Peyer's patch (tissue), 4 donors: ENCODE results near the gene EML1. TPM values are rescaled to one million over a fixed set of nuclear protein-coding genes. Genes with fewer than 3 reads are reported as not detected.
A peak's percentile ranks its signal among the peaks of the same experiment; 100 is the strongest.

Experiments used
- DNase-seq, 3 donors: peaks; one replicate each; pipeline ENCODE4 v3.0.0-alpha.2; 2017 to 2019
- H3K27ac ChIP-seq, 4 donors: fragments of 200-600 bp; sonication (generic); one replicate each; pipeline ENCODE4 v1.5.1; 2016 to 2019
- H3K27me3 ChIP-seq, 2 donors: fragments of 200-600 bp; sonication (generic); one replicate each; pipeline ENCODE4 v1.5.1; 2019
- H3K36me3 ChIP-seq, 3 donors: fragments of 200-600 bp; sonication (generic); one replicate each; pipeline ENCODE4 v1.5.1; 2016 to 2019
- H3K4me1 ChIP-seq, 4 donors: fragments of 200-600 bp; sonication (generic); one replicate each; pipeline ENCODE4 v1.5.1; 2016 to 2019
- H3K4me3 ChIP-seq, 4 donors: fragments of 200-600 bp; sonication (generic); 1 replicate in 3 of 4; 2 replicates in 1 of 4; pipeline ENCODE4 v1.5.1; 2016 to 2019; ENCODE audit warnings: mild to moderate bottlenecking in 1 of 4
- H3K9me3 ChIP-seq, 4 donors: fragments of 200-600 bp; sonication (generic); one replicate each; pipeline ENCODE4 v1.5.1; 2016 to 2019; ENCODE audit warnings: mild to moderate bottlenecking in 1 of 4
- POLR2A ChIP-seq, 2 donors: fragments of 450-650 bp; IDR thresholded peaks; one replicate each; pipeline ENCODE4 v1.5.1; 2017; ENCODE audit warnings: antibody characterized with exemption in 2 of 2, mild to moderate bottlenecking in 2 of 2, moderate library complexity in 2 of 2
- total RNA-seq, 4 donors: library from RNA; depleted of rRNA; stranded (reverse); fragments of >200 nt; gene quantifications; one replicate each; pipeline ENCODE4 v1.1.0, GENCODE V29; 2016
- TF ChIP-seq, protein P1 (sequence below), 6 experiments: fragments of 450-650 bp in 4 of 6; fragments of 200-600 bp in 2 of 6; sonication (generic) in 1 of 6; IDR thresholded peaks; one replicate each; pipeline ENCODE4 v1.5.1; 2017 to 2019; ENCODE audit warnings: antibody characterized with exemption in 6 of 6, mild to moderate bottlenecking in 3 of 6, moderate library complexity in 1 of 6

Gene EML1
- total RNA-seq, 4 donors from 2014 or later, result 12.3 to 32.2 (median 18.9) TPM

GRCh38 chr14:99968941-99969340 is 175.7 kb downstream of the EML1 start:
- no peak overlapping the region for H3K4me3 ChIP-seq
- no peaks in the 10 kb centered on the region for H3K36me3 ChIP-seq
- TF ChIP-seq, protein P1, sequence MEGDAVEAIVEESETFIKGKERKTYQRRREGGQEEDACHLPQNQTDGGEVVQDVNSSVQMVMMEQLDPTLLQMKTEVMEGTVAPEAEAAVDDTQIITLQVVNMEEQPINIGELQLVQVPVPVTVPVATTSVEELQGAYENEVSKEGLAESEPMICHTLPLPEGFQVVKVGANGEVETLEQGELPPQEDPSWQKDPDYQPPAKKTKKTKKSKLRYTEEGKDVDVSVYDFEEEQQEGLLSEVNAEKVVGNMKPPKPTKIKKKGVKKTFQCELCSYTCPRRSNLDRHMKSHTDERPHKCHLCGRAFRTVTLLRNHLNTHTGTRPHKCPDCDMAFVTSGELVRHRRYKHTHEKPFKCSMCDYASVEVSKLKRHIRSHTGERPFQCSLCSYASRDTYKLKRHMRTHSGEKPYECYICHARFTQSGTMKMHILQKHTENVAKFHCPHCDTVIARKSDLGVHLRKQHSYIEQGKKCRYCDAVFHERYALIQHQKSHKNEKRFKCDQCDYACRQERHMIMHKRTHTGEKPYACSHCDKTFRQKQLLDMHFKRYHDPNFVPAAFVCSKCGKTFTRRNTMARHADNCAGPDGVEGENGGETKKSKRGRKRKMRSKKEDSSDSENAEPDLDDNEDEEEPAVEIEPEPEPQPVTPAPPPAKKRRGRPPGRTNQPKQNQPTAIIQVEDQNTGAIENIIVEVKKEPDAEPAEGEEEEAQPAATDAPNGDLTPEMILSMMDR (IDR thresholded peaks at IDR 0.05), result no peak
- no peak for TF ChIP-seq POLR2A (IDR thresholded peaks at IDR 0.05)
- H3K27ac ChIP-seq, result no peak overlapping the region
- H3K4me1 ChIP-seq, result peaks cover 0 to 6% (median 4%) of the 10 kb centered on the region in 4 donors
- no peak for DNase-seq
- H3K9me3 ChIP-seq, result no peaks in the 10 kb centered on the region
- H3K27me3 ChIP-seq, result no peaks in the 10 kb centered on the region

- Histone ChIP-seq H3K4me1 (peaks cover 0 to 6% (median 4%) of the 10 kb centered on the region in 4 donors), H3K27ac (no peak overlapping the region), H3K27me3 (no peaks in the 10 kb centered on the region), H3K9me3 (no peaks in the 10 kb centered on the region), H3K36me3 (no peaks in the 10 kb centered on the region), H3K4me3 (no peak overlapping the region)
- DNase-seq, result no peak
- TF ChIP-seq, protein P1 (IDR thresholded peaks at IDR 0.05), result no peak
- TF ChIP-seq POLR2A (IDR thresholded peaks at IDR 0.05), result no peak
These were observed 176.6 kb downstream of the EML1 start for GRCh38 chr14:99969673-99970322.

DNA sequence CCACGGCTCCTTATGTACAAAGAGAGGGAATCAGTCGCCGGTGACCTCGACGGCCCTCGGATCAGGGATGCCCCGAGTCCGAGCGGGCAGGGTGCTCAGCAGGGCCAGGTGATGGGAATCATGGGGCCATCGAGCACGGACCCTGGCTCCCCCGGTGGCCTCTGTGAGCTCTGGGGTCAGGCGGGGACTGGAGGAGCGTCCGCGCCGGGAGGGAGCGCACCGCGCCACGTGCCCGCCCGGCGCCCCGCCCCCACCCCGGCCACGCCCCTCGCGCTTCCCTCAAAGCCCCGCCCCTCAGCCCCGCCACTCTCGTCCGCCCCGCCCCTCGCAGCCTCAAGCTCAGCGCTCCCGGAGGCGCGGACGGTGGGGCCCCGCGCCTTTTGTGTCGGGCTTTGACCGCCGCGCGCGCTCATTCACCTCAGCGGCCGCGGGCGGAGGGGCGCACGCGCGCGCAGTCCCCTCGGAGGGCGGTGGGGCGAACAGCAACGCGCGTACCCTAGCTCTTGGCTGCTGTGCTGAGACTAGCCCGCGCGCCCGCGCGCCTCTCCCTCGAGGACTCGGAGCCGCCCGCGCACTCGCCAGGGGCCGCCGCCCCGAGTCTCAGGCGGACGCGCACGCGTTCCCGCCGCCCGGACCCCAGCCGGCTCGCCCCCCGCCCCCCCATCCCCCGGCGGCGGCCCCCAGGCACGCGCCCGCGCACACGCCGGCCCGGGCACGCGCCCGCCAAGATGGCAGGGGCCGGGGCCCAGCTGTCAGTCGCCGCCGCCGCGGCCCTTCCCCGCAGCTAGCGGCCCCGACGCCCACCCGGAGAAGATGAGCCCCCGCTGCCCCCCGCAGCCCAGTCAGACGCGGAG is 178.1 kb downstream of the EML1 start:
- no peaks in the 10 kb centered on the region for H3K36me3 ChIP-seq
- peak; percentile 65 to 89 (median 89) for DNase-seq
- H3K27me3 ChIP-seq, result no peaks in the 10 kb centered on the region
- peak overlapping the region; percentile 64 to 95 (median 78) for H3K4me3 ChIP-seq
- TF ChIP-seq POLR2A (IDR thresholded peaks at IDR 0.05), result peak; percentile 18 to 23
- TF ChIP-seq, protein P1 (IDR thresholded peaks at IDR 0.05), result no peak
- H3K27ac ChIP-seq, result peak overlapping the region; percentile 50 to 78 (median 68)
- no peaks in the 10 kb centered on the region for H3K9me3 ChIP-seq
- peaks cover 0 to 6% (median 4%) of the 10 kb centered on the region in 4 donors for H3K4me1 ChIP-seq

GRCh38 chr14:99971941-99972747 is 178.9 kb downstream of the EML1 start:
- Histone ChIP-seq H3K27me3 (no peaks in the 10 kb centered on the region), H3K9me3 (no peaks in the 10 kb centered on the region), H3K4me3 (peak overlapping the region; percentile 64 to 95 (median 78)), H3K36me3 (no peaks in the 10 kb centered on the region), H3K4me1 (peaks cover 0 to 6% (median 4%) of the 10 kb centered on the region in 4 donors), H3K27ac (peak overlapping the region in 3 of 4 donors; percentile 49 to 71 (median 65))
- no peak for DNase-seq
- TF ChIP-seq, protein P1 (IDR thresholded peaks at IDR 0.05), result no peak
- no peak for TF ChIP-seq POLR2A (IDR thresholded peaks at IDR 0.05)

- no peaks in the 10 kb centered on the region for H3K27me3 ChIP-seq
These were observed 179.7 kb downstream of the EML1 start for GRCh38 chr14:99972748-99973466.

More at GRCh38 chr14:99972748-99973466, 179.7 kb downstream of the EML1 start:
- Histone ChIP-seq H3K4me1 (peaks cover 0 to 6% (median 4%) of the 10 kb centered on the region in 4 donors), H3K36me3 (no peaks in the 10 kb centered on the region), H3K4me3 (peak overlapping the region; percentile 64 to 95 (median 78)), H3K9me3 (no peaks in the 10 kb centered on the region), H3K27ac (no peak overlapping the region)
- no peak for TF ChIP-seq POLR2A (IDR thresholded peaks at IDR 0.05)
- TF ChIP-seq, protein P1 (IDR thresholded peaks at IDR 0.05), result no peak
- no peak for DNase-seq
